Measurements from ENCODE around the gene TPRG1L.
"Not testable (repeated sequence)": the region's sequence is repeated elsewhere in the genome, so short reads cannot be mapped to it uniquely, and the experiment has no call there.

TPRG1L gene

GRCh38 chr1:3624200-3625136, at the start of gene TPRG1L:
Gene TPRG1L (plus strand): TSS chr1:3625015. CDS start chr1:3625073, 58 bp downstream.
- peak; percentile 98 for DNase-seq

GRCh38 chr1:3575515-3575914, 49.3 kb upstream of the TPRG1L start:
- not testable (repeated sequence) for DNase-seq

- no peak for DNase-seq
Observed at GRCh38 chr1:3575993-3576392, 48.8 kb upstream of the TPRG1L start.

GRCh38 chr1:3577300-3577699, 47.5 kb upstream of the TPRG1L start:
- DNase-seq: no peak

- no peak for DNase-seq
Observed at GRCh38 chr1:3577711-3578432, 46.9 kb upstream of the TPRG1L start.

- no peak for DNase-seq
Observed at GRCh38 chr1:3578433-3578805, 46.4 kb upstream of the TPRG1L start.

GRCh38 chr1:3578906-3579305, 45.9 kb upstream of the TPRG1L start:
- DNase-seq: no peak

- no peak for DNase-seq
Observed at GRCh38 chr1:3579626-3580025, 45.2 kb upstream of the TPRG1L start.

GRCh38 chr1:3580231-3580630, 44.6 kb upstream of the TPRG1L start:
- no peak for DNase-seq

GRCh38 chr1:3581296-3582036, 43.3 kb upstream of the TPRG1L start:
- DNase-seq: no peak

- not testable (repeated sequence) for DNase-seq
Observed at GRCh38 chr1:3583751-3584150, 41.1 kb upstream of the TPRG1L start.

- DNase-seq: peak; percentile 5 to 8
Observed at GRCh38 chr1:3584915-3585314, 39.9 kb upstream of the TPRG1L start.

- not testable (repeated sequence) for DNase-seq
Observed at GRCh38 chr1:3585353-3585868, 39.4 kb upstream of the TPRG1L start.

GRCh38 chr1:3585940-3586568, 38.8 kb upstream of the TPRG1L start:
- DNase-seq: no peak

- no peak for DNase-seq
Observed at GRCh38 chr1:3586986-3587759, 37.6 kb upstream of the TPRG1L start.

GRCh38 chr1:3588395-3588794, 36.4 kb upstream of the TPRG1L start:
- no peak for DNase-seq

- no peak for DNase-seq
Observed at GRCh38 chr1:3590139-3590763, 34.6 kb upstream of the TPRG1L start.

GRCh38 chr1:3590951-3591865, 33.6 kb upstream of the TPRG1L start:
- no peak for DNase-seq

GRCh38 chr1:3593334-3593733, 31.5 kb upstream of the TPRG1L start:
- no peak for DNase-seq

GRCh38 chr1:3593745-3594144, 31.1 kb upstream of the TPRG1L start:
- DNase-seq: no peak
